Fibroblast of peridontal ligament (primary cell): ENCODE measurements around the gene ADPRHL1.
A peak's percentile ranks its signal among the peaks of the same experiment; 100 is the strongest.
"Not testable (repeated sequence)": the region's sequence is repeated elsewhere in the genome, so short reads cannot be mapped to it uniquely, and the experiment has no call there.

Experiments used
- DNase-seq: peaks from one replicate; pipeline ENCODE4 v3.0.0-alpha.2; 2010; ENCODE audit errors: extremely low read depth

The ADPRHL1 gene

GRCh38 chr13:113402471-113403254, 50.6 kb downstream of the ADPRHL1 start:
- DNase-seq: no peak

DNA sequence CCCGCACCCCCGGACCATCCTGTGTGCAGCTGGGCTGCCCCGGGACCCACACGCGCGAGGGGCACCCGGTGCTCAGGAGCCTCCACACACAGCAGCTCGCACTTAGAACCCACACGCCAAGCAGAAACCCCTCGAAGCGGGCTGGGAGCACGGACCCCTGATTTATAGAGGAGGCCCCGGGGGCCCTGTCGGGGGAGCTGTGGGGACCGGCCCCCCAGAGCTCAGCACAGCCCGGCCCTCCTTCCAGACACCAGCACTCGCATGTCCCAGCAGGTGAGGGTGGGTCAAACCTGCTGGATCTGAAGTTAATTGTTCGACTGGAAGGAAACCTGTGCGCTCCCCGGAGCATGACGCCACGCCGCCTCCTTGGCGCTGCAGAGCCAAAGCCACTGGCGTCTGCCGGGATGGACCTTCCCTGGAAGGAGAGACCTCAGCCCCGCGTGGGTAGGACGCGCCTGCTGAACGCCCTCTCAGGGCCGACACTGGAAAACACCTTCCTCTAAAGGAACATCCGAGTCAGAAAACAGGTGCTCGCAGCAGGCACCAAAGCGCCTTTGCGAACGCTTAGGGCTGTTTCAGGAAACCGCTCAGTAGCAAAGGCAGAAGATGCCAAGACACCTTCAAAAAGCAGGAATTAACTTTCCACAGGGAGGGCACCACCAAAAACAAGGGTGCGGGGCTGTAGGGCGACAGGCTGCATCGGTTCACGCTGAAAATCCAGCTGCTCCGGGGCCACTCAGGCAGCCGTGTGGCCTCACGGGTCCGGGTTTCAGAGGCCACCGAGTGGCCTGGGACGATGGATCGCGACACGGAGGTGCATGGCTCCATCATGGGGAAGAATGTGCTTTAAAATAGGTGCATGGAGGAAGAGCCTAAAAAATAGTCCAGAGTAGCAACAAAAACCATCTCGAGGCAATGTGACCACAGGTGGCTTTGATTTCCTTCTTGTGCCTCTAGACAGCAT, 51.6 kb downstream of the ADPRHL1 start:
- DNase-seq: no peak

GRCh38 chr13:113400621-113401451, 52.5 kb downstream of the ADPRHL1 start:
- no peak for DNase-seq

GRCh38 chr13:113399755-113400149, 53.5 kb downstream of the ADPRHL1 start:
- no peak for DNase-seq

- DNase-seq: peak; percentile 14
Observed at GRCh38 chr13:113398963-113399754, 54.1 kb downstream of the ADPRHL1 start.

- no peak for DNase-seq
Observed at GRCh38 chr13:113397608-113398425, 55.5 kb downstream of the ADPRHL1 start.

GRCh38 chr13:113394339-113394640, 59.0 kb downstream of the ADPRHL1 start:
- no peak for DNase-seq

- peak; percentile 55 for DNase-seq
Observed at GRCh38 chr13:113393563-113394338, 59.5 kb downstream of the ADPRHL1 start.

DNA sequence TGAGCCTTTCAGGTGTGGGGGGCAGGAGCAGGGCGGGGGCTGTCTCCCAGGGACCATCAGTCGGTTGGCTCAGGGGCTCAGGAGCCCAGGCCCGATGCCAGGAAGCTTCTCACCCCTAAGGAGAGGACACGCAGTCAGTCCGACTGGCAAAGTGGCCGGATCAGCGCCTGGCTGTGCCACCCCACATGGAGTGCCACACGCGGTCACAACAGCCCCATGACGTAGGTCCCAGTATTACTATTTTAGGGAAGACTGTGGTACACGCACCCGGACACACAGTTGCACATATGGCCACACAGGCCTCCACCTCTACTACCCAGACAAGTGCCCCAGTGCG, 60.1 kb downstream of the ADPRHL1 start:
- DNase-seq: no peak

GRCh38 chr13:113390874-113391497, 62.3 kb downstream of the ADPRHL1 start:
- no peak for DNase-seq

DNA sequence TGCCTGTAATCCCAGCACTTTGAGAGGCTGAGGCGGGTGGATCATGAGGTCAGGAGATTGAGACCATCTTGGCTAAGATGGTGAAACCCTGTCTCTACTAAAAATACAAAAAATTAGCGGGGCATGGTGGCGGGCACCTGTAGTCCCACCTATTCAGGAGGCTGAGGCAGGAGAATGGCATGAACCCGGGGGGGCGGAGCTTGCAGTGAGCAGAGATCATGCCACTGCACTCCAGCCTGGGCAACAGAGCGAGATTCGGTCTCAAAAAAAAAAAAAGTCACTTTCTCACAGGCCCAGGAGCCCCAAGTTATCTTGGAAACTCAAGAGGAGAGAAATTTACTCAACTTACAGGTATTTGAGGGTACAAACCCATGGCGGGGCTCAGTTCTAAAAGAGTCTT, 63.7 kb downstream of the ADPRHL1 start:
- not testable (repeated sequence) for DNase-seq

DNA sequence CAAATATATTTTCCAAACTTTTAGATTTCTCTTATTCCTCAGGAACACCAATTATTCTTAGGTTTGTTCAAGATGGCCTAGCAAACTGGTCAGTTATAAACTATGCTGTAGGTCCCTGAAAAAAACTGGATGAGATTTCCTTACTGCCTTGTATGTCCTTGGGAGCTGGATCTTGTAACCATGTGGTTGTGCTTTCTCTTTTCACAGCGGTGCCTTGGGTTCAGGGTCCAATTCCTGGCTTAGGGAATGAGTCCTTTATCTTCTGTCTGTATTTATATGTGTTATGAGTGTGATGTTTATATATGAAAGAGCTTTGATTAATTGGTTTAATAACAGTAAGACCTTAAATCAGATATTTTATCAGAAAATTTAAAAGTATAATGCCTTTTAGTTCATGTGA, 65.9 kb downstream of the ADPRHL1 start:
- DNase-seq: no peak

GRCh38 chr13:113383089-113383488, 70.2 kb downstream of the ADPRHL1 start:
- DNase-seq: no peak

DNA sequence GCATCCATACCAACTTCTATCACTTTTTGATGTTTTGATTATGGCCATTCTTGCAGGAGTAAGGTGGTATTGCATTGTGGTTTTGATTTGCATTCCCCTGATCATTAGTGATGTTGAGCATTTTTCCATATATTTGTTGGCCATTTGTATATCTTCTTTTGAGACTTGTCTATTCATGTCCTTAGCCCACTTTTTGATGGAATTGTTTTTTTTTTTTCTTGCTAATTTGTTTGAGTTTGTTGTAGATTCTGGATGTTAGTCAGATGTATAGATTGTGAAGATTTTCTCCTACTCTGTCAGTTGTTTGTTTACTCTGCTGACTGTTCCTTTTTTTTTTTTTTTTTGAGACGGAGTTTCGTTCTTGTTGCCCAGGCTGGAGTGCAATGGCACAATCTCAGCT, 70.7 kb downstream of the ADPRHL1 start:
- not testable (repeated sequence) for DNase-seq

- no peak for DNase-seq
Observed at GRCh38 chr13:113378825-113379224, 74.5 kb downstream of the ADPRHL1 start.

- DNase-seq: no peak
Observed at GRCh38 chr13:113374511-113375175, 78.6 kb downstream of the ADPRHL1 start.

DNA sequence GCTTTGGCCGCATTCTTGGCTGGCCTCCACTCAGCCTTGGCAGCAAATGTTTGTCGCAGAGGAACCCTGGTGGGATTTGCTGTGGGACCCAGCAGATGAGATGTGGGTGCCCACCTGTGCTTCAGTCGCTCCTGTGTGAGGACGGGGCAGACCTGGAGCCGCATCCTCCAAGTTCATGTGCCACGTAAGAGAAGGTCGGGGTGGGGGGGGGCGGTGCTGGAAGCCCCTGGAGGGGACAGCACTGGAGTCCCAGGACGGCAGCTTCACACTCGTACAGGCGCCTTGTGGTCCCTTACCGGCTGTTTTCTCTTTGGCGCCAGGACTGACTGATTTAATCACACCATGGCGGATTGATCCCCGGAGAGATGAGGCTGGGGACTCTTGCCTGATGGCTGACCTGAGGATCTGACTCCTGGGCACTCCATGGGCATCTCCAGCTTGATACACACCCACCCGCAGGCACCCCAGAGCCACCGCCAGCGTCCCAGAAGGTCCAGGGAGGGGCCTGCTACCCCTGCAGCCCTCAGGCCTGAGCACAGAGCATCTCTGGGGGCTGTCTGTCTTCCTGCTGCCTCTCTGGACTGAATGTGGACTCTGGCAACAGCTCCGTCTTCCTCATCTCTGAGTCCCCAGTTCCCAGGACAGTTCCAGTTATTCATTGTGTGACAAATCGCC, 79.3 kb downstream of the ADPRHL1 start:
- no peak for DNase-seq

DNA sequence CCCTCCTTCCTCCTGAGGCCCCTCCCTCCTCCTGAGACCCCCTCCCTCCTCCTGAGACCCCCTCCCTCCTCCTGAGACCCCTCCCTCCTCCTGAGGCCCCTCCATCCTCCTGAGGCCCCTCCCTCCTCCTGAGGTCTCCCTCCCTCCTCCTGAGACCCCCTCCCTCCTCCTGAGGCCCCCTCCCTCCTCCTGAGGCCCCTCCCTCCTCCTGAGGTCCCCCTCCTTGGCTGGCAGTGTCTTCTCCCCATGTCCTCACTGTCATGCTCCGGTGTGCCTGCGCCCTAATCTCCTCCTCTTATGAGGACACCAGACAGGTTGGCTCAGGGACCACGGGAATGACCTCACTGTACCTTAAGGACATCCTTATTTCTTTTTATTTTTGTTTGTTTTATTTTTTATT, 81.6 kb downstream of the ADPRHL1 start:
- not testable (repeated sequence) for DNase-seq
